HG03135 (cell line): ENCODE measurements around the gene SNRNP25.

Experiments
- ATAC-seq: cut with Tn5 transposase; IDR thresholded peaks from one replicate; pipeline ENCODE4 v1.9.1; 2021; ENCODE audit warnings: mild to moderate bottlenecking, moderate library complexity; ENCODE audit not compliant: unreplicated experiment

SNRNP25 gene

DNA sequence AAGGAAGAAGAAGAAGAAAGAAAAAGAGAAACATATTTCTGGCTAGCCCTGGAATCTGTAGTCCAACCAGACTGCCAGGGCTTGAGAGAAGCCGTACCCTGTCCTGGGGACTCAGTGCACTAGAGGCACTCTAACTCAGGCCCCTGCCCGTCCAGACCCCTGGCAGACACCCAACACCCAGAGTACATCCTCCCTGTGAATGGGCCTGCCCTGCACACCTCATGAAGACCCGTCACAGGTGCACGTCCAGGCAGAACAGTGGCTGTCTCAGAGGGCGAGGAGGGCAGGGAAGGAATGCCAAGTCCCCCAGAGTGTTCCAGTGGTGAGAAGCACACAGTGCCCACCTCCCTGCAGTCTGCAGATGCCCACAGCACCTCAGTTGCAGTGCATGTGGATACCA lies 47.4 kb downstream of the SNRNP25 start:
- no peak for ATAC-seq

DNA sequence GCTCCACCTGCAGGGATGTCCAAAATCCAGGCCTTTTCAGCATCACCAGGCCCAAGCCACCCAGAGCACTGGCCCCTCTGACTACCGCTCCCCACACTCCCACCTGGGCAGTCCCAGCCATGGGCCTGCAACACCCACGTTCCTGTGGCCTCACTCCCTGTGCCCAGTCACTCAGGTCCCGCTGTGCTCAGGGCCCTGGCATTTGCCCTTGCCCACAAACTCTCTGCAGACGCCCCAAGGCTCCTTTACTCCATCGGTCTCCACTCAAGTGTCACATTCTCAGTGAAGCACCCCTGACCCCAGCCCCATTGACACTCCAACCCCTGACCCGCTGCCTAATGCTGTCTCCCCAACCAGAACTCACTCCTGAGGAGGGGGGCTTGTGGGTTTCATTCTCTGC lies 48.0 kb downstream of the SNRNP25 start:
- no peak for ATAC-seq

DNA sequence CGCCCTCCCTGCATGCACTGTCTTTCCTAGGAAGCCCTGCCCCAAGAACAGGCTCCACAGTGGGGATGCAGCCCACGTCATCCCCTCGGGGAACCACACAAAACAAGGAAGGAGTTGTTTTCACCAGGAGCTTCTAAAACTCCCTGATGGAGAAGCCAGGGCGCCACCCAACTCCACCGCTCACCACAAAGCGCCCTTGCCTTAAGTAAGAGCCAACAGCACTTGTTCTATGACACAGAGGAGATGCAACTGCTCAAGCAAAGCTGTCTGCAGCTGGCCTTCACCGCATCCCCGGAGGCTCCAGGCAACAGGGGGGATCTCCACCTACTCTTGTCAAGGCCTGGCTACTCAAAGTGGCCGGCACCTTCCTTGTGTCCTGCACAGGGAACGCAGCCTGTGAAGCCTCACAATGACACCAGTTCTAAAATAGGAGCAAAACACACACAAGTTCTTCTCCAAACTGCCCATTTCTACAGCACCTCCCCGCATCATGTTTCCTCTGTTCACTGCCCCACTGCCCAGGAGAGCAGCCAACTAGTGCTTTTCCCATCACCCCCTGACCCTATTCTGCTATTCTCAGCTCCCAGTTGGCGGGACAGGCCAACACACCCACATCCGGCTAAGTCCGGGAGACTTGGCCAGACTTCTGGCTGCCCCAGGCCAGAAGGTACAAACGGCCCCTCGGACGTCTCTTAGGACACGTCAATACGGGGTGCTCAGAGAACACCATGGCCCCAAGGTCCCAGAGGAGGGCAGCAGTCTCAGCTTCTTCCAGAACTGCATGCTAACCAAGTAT lies 48.6 kb downstream of the SNRNP25 start:
- ATAC-seq = no peak

DNA sequence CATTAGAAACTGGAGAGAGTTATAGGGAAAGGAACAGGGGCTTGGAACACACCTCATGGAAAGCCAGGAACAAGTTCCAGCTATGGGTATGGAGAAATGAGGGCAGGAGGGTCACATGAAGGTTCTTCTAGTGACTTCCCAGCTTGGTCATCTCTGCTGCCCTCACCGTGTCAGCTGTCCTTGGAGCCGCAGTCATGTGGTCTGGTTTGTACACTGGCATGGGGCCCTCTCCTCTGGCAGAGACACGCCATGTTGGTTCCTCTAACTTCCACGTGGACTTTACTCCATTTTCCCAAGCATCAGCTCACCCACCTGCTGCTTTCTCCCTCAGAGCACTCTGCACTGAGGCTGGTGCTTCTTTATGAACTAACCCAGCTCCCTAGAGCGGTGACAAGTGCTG lies 50.7 kb downstream of the SNRNP25 start:
- no peak for ATAC-seq

DNA sequence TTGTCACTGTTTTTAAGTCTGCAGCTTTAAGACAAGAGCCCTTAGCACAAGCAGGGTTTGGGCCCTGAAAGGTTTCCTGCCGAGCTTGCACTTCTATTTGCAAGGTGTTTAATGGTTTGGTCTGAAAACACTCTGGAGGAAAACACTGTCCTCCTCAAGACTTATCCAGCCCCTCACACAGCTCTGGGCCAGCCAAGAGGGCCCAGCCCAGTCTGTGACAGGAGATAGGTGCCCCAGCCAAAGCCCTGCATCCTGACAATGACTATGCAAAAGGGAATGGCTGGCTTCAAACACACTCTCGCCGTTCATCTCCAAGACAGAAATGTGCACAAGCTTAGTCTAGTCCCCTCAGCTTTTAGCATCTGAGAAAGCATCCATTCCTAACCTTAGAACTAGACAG lies 51.3 kb downstream of the SNRNP25 start:
- no peak for ATAC-seq

DNA sequence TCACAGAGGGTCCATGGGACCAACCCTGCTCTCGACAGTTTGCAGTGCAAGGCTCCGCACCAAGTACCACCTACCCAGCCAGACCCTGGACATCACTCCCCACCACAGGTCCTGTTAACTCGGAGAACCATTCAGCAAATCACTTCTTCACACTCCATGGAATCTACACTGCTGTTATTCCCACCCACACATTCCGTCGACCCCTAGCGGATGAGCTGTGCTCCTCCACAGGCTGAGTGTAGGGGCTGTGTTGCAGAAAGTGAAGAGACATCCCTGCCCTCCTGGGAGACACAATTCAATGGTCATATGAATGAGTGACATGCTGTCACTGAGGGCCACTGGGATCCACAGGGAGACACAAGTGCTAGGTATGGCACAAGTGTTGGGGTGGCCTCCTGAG lies 51.9 kb downstream of the SNRNP25 start:
- no peak for ATAC-seq

DNA sequence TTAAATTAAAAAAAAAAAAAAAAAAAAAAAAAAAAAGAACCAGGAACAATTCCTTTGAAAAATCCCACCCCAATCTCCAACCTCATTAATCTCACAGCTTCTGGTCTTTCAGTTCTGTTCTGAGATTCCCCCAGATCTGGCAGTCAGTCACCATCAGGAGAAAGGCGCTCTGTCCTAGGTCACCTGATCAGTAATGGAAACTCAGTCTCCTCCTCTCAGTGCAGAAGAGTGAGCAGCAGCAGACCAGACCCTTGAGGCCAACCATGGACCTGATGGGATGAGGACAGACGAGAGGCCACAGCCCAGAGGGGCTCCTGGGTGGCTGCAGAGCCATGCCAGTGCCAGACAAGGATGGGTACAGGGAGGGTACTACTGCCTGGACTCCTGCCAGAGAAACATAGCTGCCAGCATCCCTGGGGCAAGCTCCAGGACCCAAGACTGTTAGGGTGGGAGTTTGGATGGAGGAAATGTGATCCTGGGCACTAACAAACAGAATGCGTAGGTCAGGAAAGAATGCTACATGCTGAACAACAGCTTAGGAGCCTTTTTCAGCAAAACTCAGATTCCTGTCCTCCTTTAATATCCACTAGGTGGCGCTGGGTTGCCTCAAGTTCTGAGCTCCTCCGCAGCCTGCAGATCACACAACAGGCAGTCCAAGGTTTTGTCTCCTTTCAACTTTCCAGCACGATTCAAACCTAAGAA lies 53.1 kb downstream of the SNRNP25 start:
- no peak for ATAC-seq
